HG03432 (cell line): ENCODE results near the gene IL32.
"Not testable (repeated sequence)": the region's sequence is repeated elsewhere in the genome, so short reads cannot be mapped to it uniquely, and the experiment has no call there.

ENCODE experiments used
- ATAC-seq: cut with Tn5 transposase; IDR thresholded peaks from one replicate; pipeline ENCODE4 v1.9.1; 2021; ENCODE audit warnings: mild to moderate bottlenecking, moderate library complexity; ENCODE audit not compliant: unreplicated experiment

The IL32 gene

DNA sequence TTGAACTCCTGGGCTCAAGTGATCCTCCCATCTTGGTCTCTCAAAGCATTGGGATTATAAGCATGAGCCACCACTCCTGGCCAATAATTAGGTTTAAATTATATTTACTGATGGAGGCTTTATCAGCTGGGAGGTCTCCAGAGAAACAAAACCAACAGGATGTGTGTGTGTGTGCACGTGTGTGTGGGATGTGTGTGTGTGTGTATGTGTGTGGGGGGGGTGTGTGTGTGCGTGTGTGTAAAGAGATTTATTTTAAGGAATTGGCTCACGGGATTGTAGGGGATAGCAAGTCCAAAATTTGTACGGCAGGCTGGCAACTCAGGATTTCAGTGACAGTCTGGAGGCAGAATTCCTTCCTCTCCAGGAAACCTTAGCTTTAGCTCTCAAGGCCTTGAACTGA lies 14.4 kb upstream of the IL32 start:
- no peak for ATAC-seq

DNA sequence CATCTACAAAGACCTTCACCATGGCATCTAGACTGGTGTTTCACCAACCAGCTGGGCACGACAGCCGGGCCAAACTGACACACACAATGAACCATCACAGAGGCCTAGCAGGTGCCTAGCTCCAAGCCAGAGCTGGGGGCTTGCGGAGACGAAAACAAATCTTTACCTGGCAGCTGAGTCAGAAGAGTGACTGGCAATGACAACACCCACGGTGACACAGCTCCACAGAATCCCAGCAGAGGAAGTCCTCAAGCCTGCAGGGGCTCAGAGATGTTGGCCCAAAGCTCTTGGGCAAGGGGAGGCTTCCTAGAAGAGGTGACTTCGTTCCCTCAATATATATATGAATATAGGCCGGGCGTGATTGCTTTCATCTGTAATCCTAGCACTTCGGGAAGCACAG lies 13.9 kb upstream of the IL32 start:
- no peak for ATAC-seq

DNA sequence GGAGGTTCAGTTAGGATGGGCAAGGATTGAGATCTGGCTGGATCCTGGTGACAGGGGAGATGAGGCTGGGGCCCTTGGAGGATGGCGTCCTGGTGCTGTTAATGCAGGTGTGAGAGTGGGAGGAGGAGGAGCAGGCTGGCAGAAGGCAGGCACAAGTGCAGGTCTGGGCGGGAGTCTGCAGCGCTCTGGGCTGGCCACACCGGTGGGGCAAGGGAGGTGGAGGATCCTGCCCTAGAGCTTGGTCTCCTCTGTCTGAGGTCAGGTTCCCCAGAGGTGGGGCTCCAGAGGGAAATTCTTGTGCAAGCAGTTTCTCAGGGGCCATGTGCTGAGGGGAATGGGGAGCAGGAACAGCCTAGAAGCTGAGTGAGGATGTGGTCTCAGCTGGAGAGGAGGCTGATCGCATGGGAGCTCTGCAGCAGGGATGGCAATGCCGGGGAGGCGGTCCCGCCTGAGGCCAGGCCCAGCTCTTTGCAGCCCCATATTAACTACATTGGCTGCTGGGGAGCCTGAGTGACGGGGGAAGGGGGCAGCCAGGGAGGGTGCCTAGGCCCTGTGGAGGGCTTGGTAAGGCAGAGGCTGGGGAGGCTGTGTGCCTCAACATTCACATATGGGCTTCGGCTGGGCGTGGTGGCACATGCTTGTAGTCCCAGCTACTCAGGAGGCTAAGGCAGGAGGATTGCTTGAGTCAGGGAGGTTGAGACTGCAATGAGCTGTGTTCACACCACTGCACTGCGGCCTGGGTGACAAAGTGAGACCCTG lies 12.7 kb upstream of the IL32 start:
- not testable (repeated sequence) for ATAC-seq

DNA sequence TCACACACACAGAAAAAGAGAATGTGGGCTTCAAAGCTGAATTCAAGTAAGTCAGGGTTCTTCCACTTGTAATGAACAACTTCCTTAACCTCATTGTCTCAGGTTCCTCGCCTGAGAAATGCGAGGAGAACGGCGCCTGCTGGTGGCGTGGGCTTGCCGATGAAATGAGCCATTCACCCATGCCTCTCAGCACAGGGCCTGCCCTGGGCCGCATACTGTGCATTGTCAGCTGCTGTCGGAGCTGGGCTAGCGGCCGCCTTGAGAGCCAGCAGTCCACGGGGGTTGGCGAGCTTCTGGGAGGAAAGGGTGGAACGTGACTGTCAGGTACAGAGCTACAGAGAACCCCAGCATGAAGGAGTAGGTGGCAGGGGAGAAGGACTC lies 12.1 kb upstream of the IL32 start:
- ATAC-seq, result not testable (repeated sequence)

DNA sequence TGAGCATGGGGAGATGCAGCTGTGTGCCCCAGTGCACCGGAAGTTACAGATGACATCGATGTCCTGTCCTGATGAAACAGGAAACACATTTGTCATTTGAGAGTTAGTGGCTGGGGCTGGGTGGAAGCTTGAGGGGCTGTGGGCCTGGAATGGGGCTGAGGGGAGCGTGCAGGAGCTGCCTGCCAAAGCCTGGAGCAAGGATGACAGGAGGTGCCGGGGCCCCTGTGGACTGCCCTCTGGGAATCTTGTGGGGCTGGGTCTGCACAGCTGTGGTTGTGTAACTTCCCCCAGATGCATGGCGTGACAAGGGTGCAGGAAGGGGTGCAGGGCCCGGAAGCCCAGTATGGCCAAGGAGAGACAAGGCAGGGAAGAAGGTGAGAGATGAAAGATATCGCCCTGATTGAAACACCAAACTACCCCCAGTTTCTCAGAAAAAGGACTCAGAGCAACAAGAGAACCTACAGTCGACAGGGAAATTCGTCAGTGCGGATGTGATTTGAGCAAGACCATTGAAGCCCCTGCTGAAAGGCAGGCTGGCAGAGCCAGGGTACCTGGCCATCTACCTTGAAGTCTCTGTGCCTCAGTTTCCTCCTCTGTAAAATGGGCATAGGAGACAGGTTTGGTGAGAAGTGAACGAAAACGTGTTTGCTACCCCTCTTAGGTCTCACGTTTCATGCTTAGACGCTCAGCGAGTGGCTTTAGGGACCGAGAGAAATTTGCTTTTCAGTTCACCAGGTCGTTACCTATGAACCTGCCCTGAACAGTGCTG lies 10.3 kb upstream of the IL32 start:
- ATAC-seq, result no peak

DNA sequence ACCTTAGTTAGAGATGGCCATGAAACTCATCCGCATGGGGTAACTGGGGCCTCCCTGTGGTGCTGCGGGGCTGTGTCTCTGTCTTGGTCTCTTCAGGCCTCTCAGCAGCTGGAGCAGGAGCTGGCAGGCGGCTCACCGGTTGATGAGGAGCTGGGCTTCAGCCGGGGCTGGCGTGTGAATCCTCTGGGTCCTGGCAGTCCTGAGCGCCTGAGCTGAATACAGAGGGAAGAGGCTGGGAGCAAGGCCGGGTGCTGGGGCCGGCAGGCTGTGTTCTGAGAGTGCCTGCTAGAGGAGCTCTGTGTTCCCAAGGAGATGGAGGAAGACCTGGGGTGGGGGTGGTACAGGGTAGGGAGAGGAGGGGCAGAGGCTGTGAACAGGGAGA lies 9.7 kb upstream of the IL32 start:
- not testable (repeated sequence) for ATAC-seq

DNA sequence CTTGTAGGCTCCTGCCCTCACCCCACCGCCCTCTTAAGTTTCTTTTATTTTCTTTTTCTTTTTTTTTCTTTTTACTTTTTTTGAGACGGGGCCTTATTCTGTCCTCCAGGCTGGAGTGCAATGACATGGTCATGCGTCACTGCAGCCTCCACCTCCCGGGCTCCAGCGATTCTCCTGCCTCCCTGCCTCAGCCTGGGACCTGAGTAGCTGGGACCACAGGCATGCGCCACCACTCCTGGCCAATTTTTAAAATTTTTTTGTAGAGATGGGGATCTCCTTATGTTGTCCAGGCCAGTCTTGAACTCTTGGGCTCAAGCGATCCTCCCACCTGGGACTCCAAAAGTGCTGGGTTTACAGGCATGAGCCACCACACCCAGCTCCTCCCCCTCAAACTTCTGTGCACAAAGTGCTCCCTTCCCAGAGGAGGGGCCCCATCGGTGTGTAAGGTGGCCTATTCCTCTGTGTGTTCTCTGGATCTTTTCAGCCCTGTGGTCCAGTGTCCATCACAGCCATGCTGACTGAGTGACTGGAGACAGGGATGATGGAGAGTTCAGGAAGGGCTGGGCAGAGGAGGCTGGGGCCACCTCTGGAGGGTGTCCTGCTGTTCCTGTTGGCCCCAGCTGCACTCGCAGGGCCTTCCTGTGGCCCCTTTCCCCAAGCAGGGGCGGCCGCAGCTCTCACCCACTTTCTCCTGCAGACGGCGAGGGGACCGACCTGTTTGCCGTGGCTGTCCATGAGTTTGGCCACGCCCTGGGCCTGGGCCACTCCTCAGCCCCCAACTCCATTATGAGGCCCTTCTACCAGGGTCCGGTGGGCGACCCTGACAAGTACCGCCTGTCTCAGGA lies 8.9 kb upstream of the IL32 start:
- ATAC-seq, result no peak

DNA sequence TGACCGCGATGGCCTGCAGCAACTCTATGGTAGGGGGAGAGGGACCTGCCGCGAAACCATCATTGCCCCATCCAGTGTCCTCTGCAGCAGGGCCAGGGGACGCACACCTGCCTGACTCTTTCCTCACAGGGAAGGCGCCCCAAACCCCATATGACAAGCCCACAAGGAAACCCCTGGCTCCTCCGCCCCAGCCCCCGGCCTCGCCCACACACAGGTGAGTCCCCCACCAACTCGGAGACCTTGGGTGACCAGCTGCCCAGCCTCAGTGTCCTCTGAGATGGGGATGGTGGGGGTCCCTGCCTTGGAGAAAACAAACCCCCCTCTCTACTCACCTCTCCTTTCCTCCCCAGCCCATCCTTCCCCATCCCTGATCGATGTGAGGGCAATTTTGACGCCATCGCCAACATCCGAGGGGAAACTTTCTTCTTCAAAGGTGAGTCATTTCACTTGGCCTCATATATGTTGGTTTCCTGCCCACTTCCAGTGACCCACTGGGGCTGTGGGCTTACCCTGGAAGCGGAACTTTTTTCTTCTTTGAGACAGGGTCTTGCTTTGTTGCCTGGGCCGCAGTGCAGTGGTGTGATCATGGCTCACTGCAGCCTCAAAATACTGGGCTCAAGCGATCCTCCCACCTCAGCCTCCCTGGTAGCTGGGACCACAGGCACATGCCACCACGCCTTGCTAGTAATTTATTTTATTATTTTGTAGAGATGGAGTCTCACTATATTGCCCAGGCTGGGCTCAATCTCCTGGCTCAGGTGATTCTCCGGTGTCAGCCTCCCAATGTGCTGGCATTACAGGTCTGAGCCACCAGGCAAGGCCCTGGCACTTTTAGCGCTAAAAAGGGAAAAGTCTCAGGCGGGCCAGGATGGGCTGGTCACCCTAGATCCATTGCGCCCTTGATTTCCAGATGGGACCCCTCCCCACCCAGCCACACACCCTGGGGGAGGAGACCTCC lies 8.0 kb upstream of the IL32 start:
- no peak for ATAC-seq

DNA sequence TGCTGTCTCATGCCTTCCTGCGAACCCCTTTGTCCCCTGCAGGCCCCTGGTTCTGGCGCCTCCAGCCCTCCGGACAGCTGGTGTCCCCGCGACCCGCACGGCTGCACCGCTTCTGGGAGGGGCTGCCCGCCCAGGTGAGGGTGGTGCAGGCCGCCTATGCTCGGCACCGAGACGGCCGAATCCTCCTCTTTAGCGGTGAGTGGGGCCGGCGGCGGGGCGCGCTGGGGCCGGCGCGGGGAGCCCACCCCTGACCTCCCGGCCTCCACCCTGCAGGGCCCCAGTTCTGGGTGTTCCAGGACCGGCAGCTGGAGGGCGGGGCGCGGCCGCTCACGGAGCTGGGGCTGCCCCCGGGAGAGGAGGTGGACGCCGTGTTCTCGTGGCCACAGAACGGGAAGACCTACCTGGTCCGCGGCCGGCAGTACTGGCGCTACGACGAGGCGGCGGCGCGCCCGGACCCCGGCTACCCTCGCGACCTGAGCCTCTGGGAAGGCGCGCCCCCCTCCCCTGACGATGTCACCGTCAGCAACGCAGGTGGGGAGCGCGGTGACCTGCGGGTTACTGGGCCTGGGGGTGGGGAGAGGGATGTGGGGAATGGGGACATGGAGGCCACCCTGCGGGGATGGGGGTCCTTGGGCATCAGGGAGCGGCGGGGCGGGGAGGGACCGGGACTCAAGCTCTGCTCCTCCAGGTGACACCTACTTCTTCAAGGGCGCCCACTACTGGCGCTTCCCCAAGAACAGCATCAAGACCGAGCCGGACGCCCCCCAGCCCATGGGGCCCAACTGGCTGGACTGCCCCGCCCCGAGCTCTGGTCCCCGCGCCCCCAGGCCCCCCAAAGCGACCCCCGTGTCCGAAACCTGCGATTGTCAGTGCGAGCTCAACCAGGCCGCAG lies 7.1 kb upstream of the IL32 start:
- ATAC-seq, result peak; percentile 36

DNA sequence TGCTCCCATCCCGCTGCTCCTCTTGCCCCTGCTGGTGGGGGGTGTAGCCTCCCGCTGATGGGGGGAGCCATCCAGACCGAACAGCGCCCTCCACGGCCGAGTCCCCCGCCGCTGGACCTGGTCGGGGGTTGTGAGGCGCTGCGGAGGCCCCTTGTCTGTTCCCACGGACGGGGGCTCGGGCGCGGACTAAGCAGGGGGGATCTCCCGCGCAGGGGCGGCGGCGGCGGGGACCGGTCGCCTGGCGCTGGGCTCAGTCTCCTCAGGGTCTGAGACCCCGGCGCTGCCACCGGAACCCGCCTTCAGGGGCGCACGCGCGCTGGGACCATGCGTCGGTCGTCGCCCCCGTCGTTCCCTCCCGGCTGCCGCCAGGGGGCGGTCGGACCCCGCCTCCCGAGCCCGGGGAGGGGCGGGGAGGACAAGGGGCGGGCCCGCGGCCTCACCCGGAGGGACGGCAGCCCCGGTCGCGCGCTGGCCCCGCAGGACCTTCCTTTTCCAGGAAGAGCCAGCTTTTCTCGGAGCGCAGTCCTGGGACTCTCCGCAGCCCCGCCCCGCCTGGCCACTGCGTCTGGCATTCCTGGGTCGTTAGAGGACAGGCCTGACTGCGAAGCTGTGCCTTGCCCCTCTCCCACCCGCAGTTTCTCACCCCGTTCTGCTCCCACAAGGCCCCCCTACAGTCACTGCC lies 6.3 kb upstream of the IL32 start:
- peak; percentile 84 for ATAC-seq

DNA sequence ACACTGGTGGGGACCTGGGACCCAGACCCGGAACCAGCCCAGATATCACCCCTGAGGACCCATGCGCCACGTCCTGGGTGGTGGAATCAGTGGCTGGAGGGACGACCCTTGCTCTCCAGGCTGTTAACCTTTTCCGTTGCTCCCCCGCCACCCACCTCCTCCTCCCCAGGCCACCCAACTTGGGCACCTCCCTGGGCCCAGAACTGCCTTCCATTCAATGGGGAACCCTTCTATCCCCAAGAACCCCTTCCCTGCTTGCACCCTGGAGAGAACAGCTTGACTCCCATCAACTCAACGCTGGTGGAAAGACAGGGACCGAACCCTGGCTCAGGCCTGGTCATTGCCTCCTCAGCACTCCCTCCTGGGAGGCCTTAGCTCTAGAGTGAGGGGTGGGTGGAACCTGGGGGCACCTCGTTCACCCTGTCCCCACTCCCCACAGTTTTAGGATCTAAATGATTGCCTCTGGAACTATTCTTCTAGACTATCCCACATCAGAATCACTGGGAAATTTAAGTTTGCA lies 5.7 kb upstream of the IL32 start:
- no peak for ATAC-seq

DNA sequence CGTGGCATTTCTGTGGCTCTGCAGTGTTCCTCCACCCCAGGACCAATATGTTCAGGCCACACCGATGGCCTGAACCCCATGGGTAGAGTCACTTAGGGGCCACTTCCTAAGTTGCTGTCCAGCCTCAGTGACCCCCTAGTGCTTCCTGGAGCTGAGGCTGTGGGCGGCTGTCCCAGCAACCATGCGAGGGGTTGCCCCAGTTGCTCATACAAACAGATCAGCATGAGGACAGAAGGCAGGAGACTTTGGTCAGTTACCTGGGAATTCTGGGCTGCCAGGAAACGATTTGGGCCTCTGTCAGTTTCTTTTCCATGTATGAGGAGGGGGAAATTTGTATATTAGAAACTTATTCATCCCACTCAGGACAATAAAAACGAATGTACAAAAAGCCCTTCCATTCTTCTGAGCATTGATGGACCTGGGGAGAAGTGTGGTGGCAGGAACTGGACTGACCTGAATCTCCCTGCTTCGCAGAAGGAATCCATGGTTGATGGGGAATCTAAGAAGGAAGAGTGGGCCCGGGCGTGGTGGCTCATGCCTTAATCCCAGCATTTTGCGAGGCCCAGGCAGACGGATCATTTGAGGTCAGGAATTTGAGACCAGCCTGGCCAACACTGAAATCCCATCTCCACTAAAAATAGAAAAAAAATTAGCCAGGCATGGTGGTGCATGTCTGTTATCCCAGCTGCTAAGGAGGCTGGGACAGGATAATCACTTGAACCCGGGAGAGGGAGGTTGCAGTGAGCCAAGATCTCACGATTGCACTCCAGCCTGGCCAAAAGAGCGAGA lies 4.9 kb upstream of the IL32 start:
- no peak for ATAC-seq

DNA sequence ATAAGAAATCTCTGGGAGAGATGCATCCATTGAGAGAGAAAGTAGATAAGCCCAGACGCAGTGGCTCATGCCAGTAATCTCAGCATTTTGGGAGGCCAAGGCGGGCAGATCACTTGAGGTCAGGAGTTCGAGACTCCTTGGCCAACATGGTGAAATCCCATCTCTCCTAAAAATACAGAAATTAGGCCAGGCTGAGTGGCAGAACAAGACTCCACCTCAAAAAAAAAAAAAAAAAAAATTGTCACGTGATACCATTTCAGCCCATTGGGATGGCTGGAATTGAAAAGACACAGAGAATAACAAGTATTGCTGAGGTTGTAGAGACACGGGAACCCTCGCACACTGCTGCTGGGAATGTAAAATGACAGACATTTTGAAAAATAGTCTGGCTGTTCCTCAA lies 2.9 kb upstream of the IL32 start:
- ATAC-seq, result no peak

DNA sequence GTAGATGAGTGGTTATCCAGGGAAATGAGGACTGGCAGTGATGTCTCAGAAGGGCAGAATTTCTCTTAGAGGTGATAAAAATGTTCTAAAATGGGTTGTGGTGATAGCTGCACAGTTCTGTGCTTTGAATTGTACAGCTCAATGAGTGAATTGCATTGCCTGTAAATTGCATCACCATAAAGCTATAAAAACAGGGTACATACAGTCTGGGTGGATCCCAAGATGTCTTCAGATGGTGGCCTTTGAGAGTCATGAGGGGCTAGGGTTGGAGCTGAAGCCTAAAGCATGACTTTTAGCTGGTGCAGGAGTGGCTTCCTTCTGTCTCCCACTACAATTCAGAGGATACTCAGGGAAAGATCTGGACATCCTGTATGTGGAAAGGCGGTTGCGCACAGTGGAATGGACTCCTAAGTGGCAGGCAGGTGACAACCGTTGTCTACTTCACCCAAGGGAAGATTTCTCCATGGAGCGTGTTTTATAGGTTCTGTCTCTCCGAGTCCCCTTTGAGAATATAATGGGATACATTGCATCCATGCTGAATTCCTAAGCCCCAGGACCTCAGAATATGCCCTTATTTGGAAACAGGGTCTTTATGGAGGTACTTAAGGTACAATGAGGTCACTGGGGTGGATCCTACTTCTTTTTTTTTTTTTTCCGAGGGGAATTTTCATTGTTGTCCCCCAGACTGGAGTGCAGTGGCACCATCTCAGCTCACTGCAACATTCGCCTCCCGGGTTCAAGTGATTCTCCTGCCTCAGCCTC lies 1.6 kb upstream of the IL32 start:
- ATAC-seq, result no peak

DNA sequence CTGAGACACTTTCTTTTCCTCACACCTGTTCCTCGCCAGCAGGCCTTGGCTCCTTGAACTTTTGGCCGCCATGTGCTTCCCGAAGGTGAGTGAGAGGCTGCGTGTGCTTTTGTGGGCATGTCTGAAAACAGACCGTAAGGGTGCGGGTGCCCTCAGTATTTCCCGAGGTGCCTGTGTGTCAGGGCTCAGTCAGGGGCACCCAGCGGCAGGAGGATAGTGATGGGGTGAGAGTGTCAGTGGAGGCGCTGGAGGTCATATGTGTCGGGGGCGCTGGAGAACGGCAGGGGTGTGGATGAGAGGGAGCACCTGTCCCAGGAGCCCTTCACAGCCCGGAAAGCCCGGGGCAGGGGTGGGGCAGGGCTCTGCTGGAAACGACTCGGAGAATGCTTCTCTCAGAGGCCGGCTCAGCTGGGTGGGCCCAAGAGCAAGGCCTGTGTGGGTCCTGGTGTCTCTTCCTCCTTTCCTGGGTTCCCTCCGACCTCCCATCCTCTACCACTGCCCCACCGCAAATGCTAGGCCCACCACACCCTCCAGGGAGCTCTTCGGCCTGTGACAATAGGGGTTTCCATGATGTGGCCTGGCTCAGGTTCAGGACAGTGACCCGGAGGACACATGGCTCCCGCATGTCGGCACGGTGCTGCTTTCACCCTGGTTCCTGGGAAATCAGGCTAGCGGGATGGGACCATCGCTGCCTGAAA lies 451 bp downstream of the IL32 start:
- ATAC-seq, result no peak

DNA sequence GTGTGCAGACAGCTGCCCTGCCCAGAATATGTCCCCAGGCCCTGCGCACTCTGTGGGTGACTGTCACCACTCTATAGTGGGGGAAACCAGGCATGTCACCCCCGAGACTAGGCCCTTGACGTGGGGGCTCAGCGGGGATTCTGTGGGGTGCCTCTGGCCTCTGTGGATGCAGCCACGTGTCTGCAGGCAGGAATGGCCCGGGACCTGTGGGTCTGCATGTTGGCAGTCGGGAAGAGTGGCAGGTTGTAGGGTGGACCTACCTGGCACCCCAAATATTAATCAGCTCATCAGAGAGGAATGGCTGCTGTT lies 954 bp downstream of the IL32 start:
- ATAC-seq, result no peak

DNA sequence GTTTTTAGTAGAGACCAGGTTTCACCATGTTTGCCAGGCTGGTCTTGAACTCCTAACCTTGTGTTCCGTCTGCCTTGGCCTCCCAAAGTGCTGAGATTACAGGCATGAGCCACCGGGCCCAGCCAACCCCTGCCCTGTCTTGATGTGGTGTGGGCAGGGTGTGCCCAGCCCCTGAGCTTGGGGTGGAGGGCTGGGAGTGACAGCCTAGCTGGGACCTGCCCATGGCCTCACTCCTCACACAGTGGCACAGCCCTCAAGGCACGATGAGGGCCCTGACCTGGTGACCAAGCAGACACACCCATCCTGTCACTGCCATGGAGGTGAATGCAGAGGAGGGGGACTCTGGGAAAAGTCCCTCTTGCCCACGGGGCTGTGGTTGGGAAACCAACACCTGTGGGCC lies 3.0 kb downstream of the IL32 start:
- ATAC-seq, result no peak
